B cell (primary cell): Measurements from ENCODE around the gene PRICKLE3. TPM values are rescaled to one million over a fixed set of nuclear protein-coding genes. Genes with fewer than 3 reads are reported as not detected.

Experiments used
- ATAC-seq: fragments of 200-7000 bp; cut with Tn5 transposase; one replicate; pipeline ENCODE4 v1.10.0; 2021; ENCODE audit warnings: low read depth, mild to moderate bottlenecking, moderate number of reproducible peaks, moderate library complexity
- CTCF ChIA-PET: fragments of 350-600 bp; sonication (Branson Sonifier 250); formaldehyde crosslinking; loops from one replicate; lab custom pipeline; 2021; ENCODE audit warnings: antibody characterized with exemption, inconsistent platforms; lab: Charles Lee
- POLR2A ChIA-PET: fragments of 350-600 bp; sonication (Branson Sonifier 250); formaldehyde crosslinking; loops from one replicate; lab custom pipeline; 2021; ENCODE audit warnings: antibody characterized with exemption; lab: Charles Lee
- DNase-seq: peaks from one replicate; pipeline ENCODE4 v3.0.0; 2013
- H2AFZ ChIP-seq: 2 replicates; pipeline ENCODE4 v1.6.1; 2012; ENCODE audit warnings: mild to moderate bottlenecking, low read depth, low read length; ENCODE audit not compliant: insufficient read depth, poor library complexity, severe bottlenecking
- H3K27ac ChIP-seq, 2 donors: 1 replicate in 1 of 2; 2 replicates in 1 of 2; pipeline ENCODE4 v1.5.1; 2012 to 2013; ENCODE audit warnings: low read length in 2 of 2, mild to moderate bottlenecking in 2 of 2, moderate library complexity in 1 of 2
- H3K27me3 ChIP-seq, 4 experiments: fragments of 200-600 bp in 1 of 4; sonication (generic) in 1 of 4; replicated peaks in 1 of 4; 1 replicate in 2 of 4; 2 replicates in 2 of 4; pipeline versions ENCODE4 v1.6.1 to v1.7.0; 2013 to 2016; ENCODE audit warnings: low read length in 3 of 4, mild to moderate bottlenecking in 2 of 4, mixed read lengths in 1 of 4, moderate library complexity in 1 of 4; ENCODE audit not compliant: insufficient read depth in 4 of 4, control insufficient read depth in 3 of 4; ENCODE audit errors: control extremely low read depth in 1 of 4
- H3K36me3 ChIP-seq, 2 experiments: replicated peaks in 1 of 2; 1 replicate in 1 of 2; 2 replicates in 1 of 2; pipeline versions ENCODE4 v1.6.1 to v1.7.1; 2013; ENCODE audit warnings: low read length in 1 of 2; ENCODE audit not compliant: insufficient read depth in 2 of 2, control insufficient read depth in 1 of 2; ENCODE audit errors: control extremely low read depth in 1 of 2, extremely low read depth in 1 of 2
- H3K4me1 ChIP-seq, 2 donors: fragments of 200-600 bp in 1 of 2; sonication (generic) in 1 of 2; 1 replicate in 1 of 2; 2 replicates in 1 of 2; pipeline versions ENCODE4 v1.5.1 to v1.6.1; 2013 to 2017; ENCODE audit warnings: low read length in 2 of 2; ENCODE audit not compliant: control insufficient read depth in 2 of 2, insufficient read depth in 2 of 2
- H3K4me2 ChIP-seq: replicated peaks from 2 replicates; pipeline ENCODE3; 2012; ENCODE audit warnings: mild to moderate bottlenecking, low read depth, low read length; ENCODE audit not compliant: poor library complexity, severe bottlenecking
- H3K4me3 ChIP-seq, 5 experiments: fragments of 200-600 bp in 1 of 5; sonication (generic) in 1 of 5; 1 replicate in 3 of 5; 2 replicates in 2 of 5; pipeline versions ENCODE4 v1.5.1 to v1.7.0; 2011 to 2016; ENCODE audit warnings: low read length in 4 of 5, mild to moderate bottlenecking in 4 of 5, low read depth in 2 of 5, control low read depth in 1 of 5, moderate library complexity in 1 of 5; ENCODE audit not compliant: insufficient read depth in 1 of 5; ENCODE audit errors: control extremely low read depth in 1 of 5, extremely low read depth in 1 of 5
- H3K79me2 ChIP-seq: fragments of 200-600 bp; sonication (generic); one replicate; pipeline ENCODE4 v1.6.0; 2016; ENCODE audit warnings: low read length; ENCODE audit not compliant: control insufficient read depth, insufficient read depth
- H3K9ac ChIP-seq: fragments of 200-600 bp; sonication (generic); 2 replicates; pipeline ENCODE4 v1.6.1; 2017; ENCODE audit warnings: mild to moderate bottlenecking, low read length, moderate library complexity
- H3K9me3 ChIP-seq, 3 donors: one replicate each; pipeline versions ENCODE4 v1.6.1 to v1.7.1; 2013; ENCODE audit warnings: low read length in 2 of 3; ENCODE audit not compliant: control insufficient read depth in 2 of 3, insufficient read depth in 1 of 3; ENCODE audit errors: control extremely low read depth in 1 of 3
- H4K20me1 ChIP-seq: 2 replicates; pipeline ENCODE4 v1.6.0; 2012; ENCODE audit warnings: mild to moderate bottlenecking, low read length; ENCODE audit not compliant: insufficient read depth, control insufficient read depth, poor library complexity, severe bottlenecking
- H3K27ac Mint-ChIP-seq: one replicate; pipeline ENCODE4 v1.8.0; 2021; ENCODE audit warnings: mixed read lengths
- H3K27me3 Mint-ChIP-seq: one replicate; pipeline ENCODE4 v1.8.0; 2021; ENCODE audit warnings: mixed read lengths
- H3K4me1 Mint-ChIP-seq: one replicate; pipeline ENCODE4 v1.8.0; 2021; ENCODE audit warnings: mixed read lengths
- H3K4me3 Mint-ChIP-seq: one replicate; pipeline ENCODE4 v1.8.0; 2021; ENCODE audit warnings: mixed read lengths
- H3K9me3 Mint-ChIP-seq: one replicate; pipeline ENCODE4 v1.8.0; 2022; ENCODE audit warnings: mixed read lengths; ENCODE audit not compliant: insufficient read depth
- EZH2 ChIP-seq: IDR thresholded peaks from 2 replicates; pipeline ENCODE4 v1.6.1; 2012; ENCODE audit warnings: borderline replicate concordance, low read depth, mild to moderate bottlenecking, moderate library complexity, low read length; ENCODE audit not compliant: insufficient read depth, poor library complexity, severe bottlenecking
- WGBS: methylation state at CpG from one replicate; pipeline ENCODE4 v1.1.5; 2013; ENCODE audit warnings: missing lambda C conversion rate; ENCODE audit not compliant: insufficient coverage; 5-methylcytosine and 5-hydroxymethylcytosine counted together
- intact Hi-C: fragments of 100-400 bp; cut with micrococcal nuclease; formaldehyde crosslinking; loops from one replicate; pipeline ENCODE4 v1.10.0; 2022
- polyA plus RNA-seq: library from polyadenylated mRNA; depleted of rRNA; stranded (reverse); fragments of >200 nt; gene quantifications from 2 replicates; pipeline ENCODE4 v1.2.3, GENCODE V29; 2012
- total RNA-seq, 2 donors: library from RNA; stranded (reverse); fragments of 120-200 nt in 1 of 2; gene quantifications; 1 replicate in 1 of 2; 2 replicates in 1 of 2; pipeline versions ENCODE4 v1.2.3 to v1.2.4, GENCODE V29; 2013 to 2022
- TF ChIP-seq, protein P1 (sequence below): fragments of 200-600 bp; IDR thresholded peaks from one replicate; pipeline ENCODE4 v1.8.0; 2022; ENCODE audit warnings: antibody characterized with exemption, mild to moderate bottlenecking

The PRICKLE3 gene
- total and polyA plus RNA-seq, 2 donors (not counting 1 experiment from before 2014, with no cell fraction given) = 16.2 to 21.0 TPM

DNA sequence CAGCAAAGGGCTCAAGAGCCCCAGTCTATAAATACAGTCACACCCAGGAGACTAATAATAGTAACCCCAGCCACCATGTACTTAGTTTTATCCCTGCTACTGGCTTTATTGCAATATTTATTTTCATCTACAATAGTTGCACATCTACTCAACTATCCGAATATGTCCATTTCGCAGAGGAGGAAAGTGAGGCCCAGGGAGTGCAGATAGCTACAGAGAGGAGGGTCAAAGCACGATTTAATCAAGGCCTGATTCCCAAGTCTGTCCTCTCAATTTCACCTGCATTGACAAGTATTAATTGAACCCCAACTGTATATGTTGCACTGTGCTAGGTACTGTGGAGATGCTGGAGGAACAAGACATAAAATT lies 18.4 kb downstream of the PRICKLE3 start:
- ATAC-seq = no peak
- Histone ChIP-seq H3K9me3 (no peaks in the 10 kb centered on the region), H3K79me2 (no peaks in the 10 kb centered on the region), H3K27ac (peak overlapping the region; percentile 71 to 75), H3K4me1 (peaks cover 9 to 51% of the 10 kb centered on the region in 2 donors), H3K27me3 (no peaks in the 10 kb centered on the region), H2AFZ (no peak overlapping the region), H3K9ac (peak overlapping the region; percentile 65), H3K4me2 (peak overlapping the region; percentile 87), H3K36me3 (no peaks in the 10 kb centered on the region), H3K4me3 (peak overlapping the region in 4 of 5 experiments; percentile 43 to 65 (median 50)), H4K20me1 (no peaks in the 10 kb centered on the region)
- Mint-ChIP-seq H3K9me3 (no peaks in the 10 kb centered on the region), H3K4me1 (peaks cover 34% of the 10 kb centered on the region), H3K4me3 (peak overlapping the region; percentile 89), H3K27me3 (no peaks in the 10 kb centered on the region), H3K27ac (peak overlapping the region; percentile 92)
- TF ChIP-seq EZH2 = no peak
- TF ChIP-seq, protein P1, sequence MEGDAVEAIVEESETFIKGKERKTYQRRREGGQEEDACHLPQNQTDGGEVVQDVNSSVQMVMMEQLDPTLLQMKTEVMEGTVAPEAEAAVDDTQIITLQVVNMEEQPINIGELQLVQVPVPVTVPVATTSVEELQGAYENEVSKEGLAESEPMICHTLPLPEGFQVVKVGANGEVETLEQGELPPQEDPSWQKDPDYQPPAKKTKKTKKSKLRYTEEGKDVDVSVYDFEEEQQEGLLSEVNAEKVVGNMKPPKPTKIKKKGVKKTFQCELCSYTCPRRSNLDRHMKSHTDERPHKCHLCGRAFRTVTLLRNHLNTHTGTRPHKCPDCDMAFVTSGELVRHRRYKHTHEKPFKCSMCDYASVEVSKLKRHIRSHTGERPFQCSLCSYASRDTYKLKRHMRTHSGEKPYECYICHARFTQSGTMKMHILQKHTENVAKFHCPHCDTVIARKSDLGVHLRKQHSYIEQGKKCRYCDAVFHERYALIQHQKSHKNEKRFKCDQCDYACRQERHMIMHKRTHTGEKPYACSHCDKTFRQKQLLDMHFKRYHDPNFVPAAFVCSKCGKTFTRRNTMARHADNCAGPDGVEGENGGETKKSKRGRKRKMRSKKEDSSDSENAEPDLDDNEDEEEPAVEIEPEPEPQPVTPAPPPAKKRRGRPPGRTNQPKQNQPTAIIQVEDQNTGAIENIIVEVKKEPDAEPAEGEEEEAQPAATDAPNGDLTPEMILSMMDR = no peak
- intact Hi-C loops = loop anchor here (1.0 to 5.0 kb wide), 3 partner anchors 17 to 231 kb away; partner anchors contain the start of gene GPKOW
- POLR2A ChIA-PET = interaction anchor here (0.8 to 2.6 kb wide), 4 partner anchors 10 to 88 kb away, joined by 3 to 12 read pairs (median 4); partner anchors contain the start of gene WDR45
- WGBS = no CpG with 5 or more reads among the region's 3 CpGs
- DNase-seq = no peak
- CTCF ChIA-PET = interaction anchor here (0.7 to 2.2 kb wide), 8 partner anchors 9 to 63 kb away, joined by 3 to 13 read pairs (median 6); no protein-coding TSS in a partner anchor
